22Rv1 (cell line): ENCODE data around the gene HUS1.

ENCODE experiments used
- ZFX ChIP-seq: fragments of 450-650 bp; IDR thresholded peaks from 2 replicates; pipeline ENCODE4 v1.6.1; 2017; ENCODE audit warnings: antibody characterized with exemption, borderline replicate concordance
- TF ChIP-seq, protein P1 (sequence below): fragments of 450-650 bp; IDR thresholded peaks from 2 replicates; pipeline ENCODE4 v1.5.1; 2017; ENCODE audit warnings: mild to moderate bottlenecking

DNA sequence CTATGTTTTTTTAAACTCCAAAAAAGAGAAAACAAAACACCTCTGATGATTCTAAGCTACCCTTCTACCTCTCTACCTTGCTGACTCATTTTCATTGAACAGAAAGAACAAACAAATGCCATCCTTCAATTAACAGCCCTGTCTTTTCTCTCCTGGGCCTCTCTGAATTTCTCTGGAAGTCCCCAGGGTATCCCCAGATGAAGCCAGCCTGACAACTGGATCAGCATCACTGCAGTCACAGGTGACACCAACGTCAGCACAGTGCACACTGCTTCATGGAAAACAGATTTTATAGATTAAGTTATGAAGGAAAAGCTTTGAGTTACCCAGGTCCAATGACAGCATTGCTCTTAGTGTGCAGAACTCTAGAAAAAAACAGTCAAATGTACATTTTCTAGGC is 5.7 kb downstream of the HUS1 start:
- TF ChIP-seq, protein P1, sequence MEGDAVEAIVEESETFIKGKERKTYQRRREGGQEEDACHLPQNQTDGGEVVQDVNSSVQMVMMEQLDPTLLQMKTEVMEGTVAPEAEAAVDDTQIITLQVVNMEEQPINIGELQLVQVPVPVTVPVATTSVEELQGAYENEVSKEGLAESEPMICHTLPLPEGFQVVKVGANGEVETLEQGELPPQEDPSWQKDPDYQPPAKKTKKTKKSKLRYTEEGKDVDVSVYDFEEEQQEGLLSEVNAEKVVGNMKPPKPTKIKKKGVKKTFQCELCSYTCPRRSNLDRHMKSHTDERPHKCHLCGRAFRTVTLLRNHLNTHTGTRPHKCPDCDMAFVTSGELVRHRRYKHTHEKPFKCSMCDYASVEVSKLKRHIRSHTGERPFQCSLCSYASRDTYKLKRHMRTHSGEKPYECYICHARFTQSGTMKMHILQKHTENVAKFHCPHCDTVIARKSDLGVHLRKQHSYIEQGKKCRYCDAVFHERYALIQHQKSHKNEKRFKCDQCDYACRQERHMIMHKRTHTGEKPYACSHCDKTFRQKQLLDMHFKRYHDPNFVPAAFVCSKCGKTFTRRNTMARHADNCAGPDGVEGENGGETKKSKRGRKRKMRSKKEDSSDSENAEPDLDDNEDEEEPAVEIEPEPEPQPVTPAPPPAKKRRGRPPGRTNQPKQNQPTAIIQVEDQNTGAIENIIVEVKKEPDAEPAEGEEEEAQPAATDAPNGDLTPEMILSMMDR: no peak
- TF ChIP-seq ZFX: no peak
